NK-92 treated with Interleukin-12 subunit alpha and Interleukin-12 subunit beta, amount 100 ng/mL, for 24 hours (cell line): Measurements from ENCODE around the gene TSTD2.
A peak's percentile ranks its signal among the peaks of the same experiment; 100 is the strongest.

Experiments
- DNase-seq: peaks from one replicate; lab custom pipeline; 2025; lab: John Stamatoyannopoulos, UW

TSTD2 gene

DNA sequence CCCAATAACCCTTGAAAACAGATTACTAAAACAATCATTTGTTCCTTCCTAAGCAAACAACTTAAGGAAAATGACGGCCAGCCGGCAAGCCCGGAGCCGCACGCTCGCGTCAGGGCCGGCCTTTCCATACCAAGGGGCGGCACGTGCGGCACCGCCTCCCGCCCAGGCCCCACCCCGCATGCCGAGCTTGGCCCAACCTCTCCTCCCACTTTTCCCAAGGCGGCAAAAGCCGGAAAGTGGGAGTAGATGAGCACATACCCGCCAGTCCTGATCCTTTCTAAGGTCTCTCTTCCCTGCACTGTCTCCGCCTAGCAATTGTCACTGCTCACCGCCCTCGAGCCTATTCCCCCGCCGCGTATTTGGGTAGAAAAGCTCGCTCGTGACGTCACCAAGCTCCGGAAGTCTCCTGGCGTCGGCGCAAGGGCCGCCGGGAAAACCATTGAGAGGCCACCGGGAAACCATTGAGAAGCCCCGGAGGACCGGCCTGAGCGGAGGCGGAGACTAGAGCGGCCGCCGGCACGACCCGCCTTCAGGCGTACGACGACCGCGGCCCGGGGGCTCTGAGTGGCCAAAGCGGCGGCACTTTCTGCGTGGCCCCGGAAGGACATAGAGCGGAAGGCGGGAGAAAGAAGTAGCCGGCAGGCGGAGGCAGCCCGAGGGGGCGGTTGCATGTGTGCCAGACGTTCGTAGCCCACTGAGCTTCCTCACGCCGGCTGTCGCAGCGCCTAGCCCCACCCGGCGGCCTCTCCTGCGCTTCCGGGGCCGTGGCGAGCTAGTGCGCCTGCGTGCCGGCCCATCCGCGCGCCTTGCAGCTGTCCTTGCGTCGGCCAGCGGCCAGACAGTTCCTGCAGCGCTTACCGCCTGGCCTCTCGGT, at the start of gene TSTD2, which contains the start of gene NCBP1:
Gene TSTD2 (minus strand): TSS at position 384 of the 874 bp plus-strand sequence. CDS start 5,806 bp downstream, outside the sequence.
Gene NCBP1 (plus strand): TSS at position 837 of the 874 bp plus-strand sequence. CDS start 61 bp downstream, outside the sequence.
- DNase-seq: peak; percentile 94

DNA sequence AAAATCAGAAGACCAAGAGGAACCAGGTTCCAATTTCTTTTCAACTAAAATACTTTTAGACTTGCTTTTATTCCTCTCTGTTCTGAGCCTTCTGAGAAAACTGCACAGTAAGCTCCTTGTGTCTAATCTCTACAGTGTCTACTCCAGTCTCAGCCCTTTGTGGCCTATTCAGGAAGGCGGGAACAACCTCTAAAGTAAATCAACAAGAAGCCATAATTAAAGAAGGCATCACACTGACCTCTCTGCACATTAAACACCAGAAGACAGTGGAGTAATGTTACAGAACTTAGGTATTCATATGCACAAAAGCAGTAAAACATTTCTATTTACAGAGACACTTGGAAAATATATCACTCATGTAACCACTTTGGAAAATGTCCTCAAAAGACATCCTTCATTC, 49.1 kb upstream of the TSTD2 start:
- no peak for DNase-seq

DNA sequence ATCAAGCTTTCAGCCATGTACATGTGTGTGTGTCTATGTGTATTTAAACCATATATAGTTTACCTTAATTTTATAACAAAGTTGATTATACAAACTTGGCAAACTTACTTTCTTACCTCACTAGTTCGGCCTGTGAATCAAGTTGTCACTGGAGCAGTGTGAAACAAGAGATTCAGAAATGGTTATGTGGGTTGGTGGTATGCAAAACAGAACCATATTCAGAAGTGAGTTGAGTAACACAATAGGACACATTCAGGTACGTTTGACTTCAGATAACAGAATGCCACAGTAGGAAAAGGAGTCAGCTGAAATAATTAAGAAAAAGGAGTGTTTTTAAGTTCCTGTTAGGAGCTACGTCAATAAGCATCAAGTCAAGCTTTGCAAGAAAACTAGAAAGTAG, 42.5 kb upstream of the TSTD2 start:
- DNase-seq: no peak

GRCh38 chr9:97673922-97674321, 40.8 kb upstream of the TSTD2 start:
- DNase-seq: no peak

- no peak for DNase-seq
These were observed 39.2 kb upstream of the TSTD2 start for GRCh38 chr9:97672403-97672802.

DNA sequence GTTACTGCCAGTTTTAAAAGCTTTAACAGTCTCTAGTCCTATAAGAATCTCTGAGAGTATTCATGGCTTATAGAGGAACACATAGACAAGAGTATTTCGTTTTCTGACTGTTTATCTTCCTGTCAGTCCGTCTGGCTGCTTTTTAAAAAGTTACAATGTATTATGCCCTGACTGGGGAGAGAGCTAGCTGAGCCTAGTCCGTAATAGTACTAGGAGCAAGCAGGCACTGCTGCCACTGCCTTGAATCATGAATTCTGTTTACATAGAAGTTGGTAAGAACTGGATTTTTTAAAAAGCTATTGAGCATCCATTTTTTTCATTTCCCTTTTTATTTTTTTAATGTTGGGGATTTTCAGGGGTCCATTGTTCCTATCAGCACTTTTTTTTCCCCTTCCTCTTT, 37.4 kb upstream of the TSTD2 start:
- no peak for DNase-seq

- no peak for DNase-seq
These were observed 35.3 kb upstream of the TSTD2 start for GRCh38 chr9:97668485-97668884.

- DNase-seq: no peak
These were observed 33.9 kb upstream of the TSTD2 start for GRCh38 chr9:97666907-97667686.

DNA sequence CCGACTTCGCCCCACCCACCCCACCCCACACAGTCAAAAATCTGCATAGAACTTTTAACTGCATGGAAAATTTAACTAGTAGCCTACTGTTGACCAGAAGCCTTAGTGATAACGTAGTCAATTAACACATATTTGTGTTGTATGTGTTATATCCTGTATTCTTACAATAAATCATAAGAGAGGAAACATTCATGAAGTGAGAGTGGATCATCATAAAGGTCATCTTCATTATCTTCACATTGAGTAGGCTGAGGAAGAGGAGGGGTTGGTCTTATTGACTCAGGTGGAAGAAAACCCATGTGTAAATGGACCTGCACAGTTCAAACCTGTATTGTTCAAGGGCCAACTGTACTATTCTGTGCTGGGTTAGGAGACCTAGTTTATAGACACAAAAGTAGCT, 32.6 kb upstream of the TSTD2 start:
- no peak for DNase-seq

GRCh38 chr9:97660847-97661246, 27.7 kb upstream of the TSTD2 start:
- DNase-seq: no peak

GRCh38 chr9:97660340-97660739, 27.2 kb upstream of the TSTD2 start:
- no peak for DNase-seq

DNA sequence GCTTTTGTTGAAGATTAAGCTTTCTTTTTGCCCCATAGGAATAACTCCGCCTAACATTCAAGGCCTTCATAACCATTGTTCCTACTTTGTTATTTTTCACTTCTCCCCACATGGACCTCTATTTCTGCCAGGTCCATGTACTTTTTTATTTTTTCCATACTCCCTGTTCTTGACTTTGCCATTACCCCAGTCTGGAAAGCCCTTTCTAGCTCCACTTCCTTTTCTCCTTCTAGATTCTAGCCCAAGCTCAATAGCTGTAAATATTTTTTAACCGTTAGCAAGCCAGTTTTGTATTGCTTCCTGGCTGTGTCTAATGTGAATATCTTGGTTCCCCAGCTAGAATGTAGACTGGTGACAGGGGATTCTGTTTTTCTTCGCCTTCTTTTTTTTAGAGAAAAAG, 26.6 kb upstream of the TSTD2 start:
- DNase-seq: no peak

DNA sequence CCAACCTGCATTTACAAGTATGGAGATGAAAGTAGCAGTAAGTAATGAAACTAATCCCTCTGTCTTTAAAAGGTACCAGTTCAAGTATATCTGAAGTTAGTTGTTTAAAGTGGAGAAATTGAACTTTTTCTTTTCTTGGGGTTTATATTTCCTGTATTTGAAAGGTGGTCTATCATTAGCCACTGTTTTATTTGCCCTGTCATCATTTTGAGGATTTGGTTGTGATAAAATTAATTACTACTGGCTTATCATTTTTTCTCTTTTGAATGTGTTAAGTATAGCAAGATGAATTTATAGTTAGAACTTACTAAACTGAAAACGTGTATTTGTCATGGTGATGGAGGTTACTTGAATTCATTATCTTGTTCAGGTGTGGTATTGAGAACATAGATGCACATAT, 25.5 kb upstream of the TSTD2 start:
- no peak for DNase-seq

- no peak for DNase-seq
These were observed 18.5 kb upstream of the TSTD2 start for GRCh38 chr9:97651646-97652045.

- no peak for DNase-seq
These were observed 14.8 kb upstream of the TSTD2 start for GRCh38 chr9:97647996-97648395.

- no peak for DNase-seq
These were observed 12.6 kb upstream of the TSTD2 start for GRCh38 chr9:97645720-97646119.

GRCh38 chr9:97640325-97640724, 7.2 kb upstream of the TSTD2 start:
- no peak for DNase-seq

- DNase-seq: no peak
These were observed 5.5 kb upstream of the TSTD2 start for GRCh38 chr9:97638666-97639065.

DNA sequence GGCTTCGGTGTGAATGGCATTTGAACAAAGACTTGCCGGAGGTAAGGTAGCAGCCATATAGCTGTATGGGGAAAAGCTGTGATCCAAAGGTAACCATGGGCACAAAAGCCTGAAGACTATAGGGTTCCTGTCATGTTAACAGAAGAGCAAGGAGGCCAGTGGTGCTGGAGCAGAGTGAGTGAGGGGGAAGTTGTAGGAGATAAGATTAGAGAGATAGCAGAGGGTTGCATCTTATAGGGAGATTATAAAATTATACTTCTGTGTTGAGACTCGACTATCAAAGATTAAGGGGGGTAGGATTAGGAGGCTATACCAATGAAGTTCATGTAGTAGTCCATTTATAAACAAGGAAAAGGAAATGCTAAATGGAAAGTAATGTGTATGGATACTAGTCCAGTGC, 3.7 kb upstream of the TSTD2 start:
- no peak for DNase-seq

GRCh38 chr9:97635026-97635425, 1.9 kb upstream of the TSTD2 start:
- no peak for DNase-seq

DNA sequence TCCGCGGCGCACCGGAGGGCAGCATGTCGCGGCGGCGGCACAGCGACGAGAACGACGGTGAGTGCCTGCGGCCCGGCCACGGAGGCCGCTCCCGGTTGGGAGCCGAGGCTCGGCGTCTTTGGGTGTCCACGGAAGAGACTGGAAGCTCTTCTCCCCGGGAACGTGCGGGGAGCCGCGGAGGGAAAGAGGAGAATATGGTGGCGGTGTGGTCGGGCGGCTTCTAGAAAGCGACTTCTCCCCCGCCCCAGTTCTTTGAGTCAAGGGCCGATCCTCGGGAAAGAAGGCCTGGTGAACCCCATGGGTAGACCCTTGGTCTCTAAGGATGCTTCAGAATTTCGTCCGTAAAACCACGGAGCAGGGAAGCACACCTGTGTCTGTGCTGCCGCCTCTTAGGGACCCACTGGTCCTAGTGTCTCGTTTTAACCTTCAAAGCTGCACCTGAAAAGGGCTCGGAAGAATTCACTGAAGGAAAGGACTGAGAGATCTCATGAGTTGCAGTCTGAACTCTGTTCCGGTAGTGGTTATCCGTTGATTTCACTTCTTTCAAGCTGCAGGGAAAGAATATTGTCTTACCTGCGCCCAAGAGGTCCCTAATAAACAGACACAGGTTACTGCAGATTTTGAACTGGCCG, 807 bp upstream of the TSTD2 start:
- DNase-seq: no peak

- no peak for DNase-seq
These were observed 752 bp downstream of the TSTD2 start for GRCh38 chr9:97632248-97632984.
